Measurements from ENCODE around the gene SYNE1. TPM values are rescaled to one million over a fixed set of nuclear protein-coding genes. Genes with fewer than 3 reads are reported as not detected.

The SYNE1 gene
- polyA plus RNA-seq, 1 donor from 2014 or later, result 38.5 TPM

DNA sequence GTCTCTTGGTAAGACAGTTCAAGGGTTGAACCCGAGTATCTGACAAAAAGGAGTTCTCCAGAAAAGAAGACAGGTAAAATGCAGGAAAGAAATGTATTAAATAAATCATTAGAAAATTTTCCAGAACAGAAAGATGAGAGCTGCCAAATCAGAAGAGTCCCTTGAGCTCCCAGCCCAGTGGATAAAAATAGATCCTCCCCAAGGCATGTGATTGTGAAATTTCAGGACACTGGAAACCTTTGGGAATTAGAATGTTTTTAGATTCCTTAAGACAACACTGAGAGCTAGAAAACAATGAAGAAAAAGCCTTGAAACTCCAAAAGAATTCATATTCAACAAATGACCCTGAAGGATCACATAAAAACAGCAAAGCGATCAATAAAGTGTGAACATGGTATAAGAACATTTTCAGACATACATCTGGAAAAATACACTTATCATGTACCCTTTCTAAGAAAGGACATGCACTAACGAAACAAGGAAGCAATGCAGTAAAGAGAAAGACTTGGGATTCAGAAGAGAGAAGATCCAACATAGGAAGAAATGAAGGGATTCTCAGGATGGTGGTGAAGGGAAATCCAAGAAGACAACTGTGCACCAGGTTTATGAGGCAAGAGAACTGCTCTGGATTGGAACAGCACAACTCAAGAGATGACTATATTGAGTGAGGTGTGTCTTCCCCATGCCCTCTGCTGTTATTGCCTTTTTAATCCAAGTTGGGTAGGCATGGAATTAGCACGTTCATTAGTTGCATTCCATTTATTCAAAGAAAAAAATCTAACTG is 390.4 kb downstream of the SYNE1 start:
- Histone ChIP-seq H3K36me3 (ENCODE audit: insufficient read depth, low read length) (peaks cover 17% of the 10 kb centered on the region), H3K9me2 (ENCODE audit: insufficient read depth, low read length) (no peaks in the 10 kb centered on the region), H3K27me3 (ENCODE audit: insufficient read depth, low read depth, low read length) (no peaks in the 10 kb centered on the region), H2AFZ (ENCODE audit: low read depth, low read length) (no peak overlapping the region), H3K9me3 (ENCODE audit: low read length) (no peaks in the 10 kb centered on the region), H3F3A (ENCODE audit: insufficient read depth, low read length, poor library complexity, severe bottlenecking) (no peaks in the 10 kb centered on the region), H3K9ac (ENCODE audit: low read length) (no peak overlapping the region), H3K79me2 (replicated peaks; ENCODE audit: insufficient read depth, low read length) (no peaks in the 10 kb centered on the region), H3K4me3 (ENCODE audit: low read length) (no peak overlapping the region), H3K27ac (ENCODE audit: low read length) (no peak overlapping the region), H3K4me2 (ENCODE audit: low read length) (no peak overlapping the region), H4K20me1 (ENCODE audit: insufficient read depth) (no peaks in the 10 kb centered on the region)
- TF ChIP-seq SMC3 (conservative IDR thresholded peaks at IDR 0.05; ENCODE audit: poor library complexity), result no peak
- no peak for TF ChIP-seq EP300 (conservative IDR thresholded peaks at IDR 0.05; ENCODE audit: poor library complexity, severe bottlenecking)

DNA sequence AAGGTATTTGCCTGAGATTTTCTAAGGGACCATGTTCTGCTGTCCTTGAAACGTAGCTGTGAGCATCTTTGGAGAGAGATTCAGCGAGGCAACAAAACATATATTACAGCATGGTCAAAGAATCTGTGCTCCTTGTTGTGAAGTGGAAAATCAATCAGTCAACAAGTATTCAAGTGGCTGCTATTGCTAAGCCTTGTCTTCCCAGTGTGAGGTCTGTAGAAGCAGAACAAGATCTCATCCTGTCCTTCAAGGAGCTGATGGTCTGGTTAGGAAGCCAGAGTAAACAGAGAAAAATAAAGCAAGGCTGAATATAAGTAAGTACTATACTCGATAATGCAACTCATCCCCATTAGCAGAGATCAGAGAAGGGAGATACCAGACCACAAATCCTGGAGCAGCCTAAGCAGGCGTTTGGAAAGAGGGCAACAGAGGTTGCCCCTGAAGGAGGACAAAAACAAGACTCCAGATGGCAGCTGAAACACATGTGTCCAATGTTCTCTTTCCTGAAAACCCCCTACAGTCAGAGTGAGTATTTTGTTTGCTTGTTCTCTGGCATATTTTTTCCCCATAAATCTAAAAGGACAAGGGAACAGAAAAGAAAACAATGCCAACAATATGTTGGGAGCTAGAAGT is 392.0 kb downstream of the SYNE1 start:
- no peaks in the 10 kb centered on the region for H3K9me3 ChIP-seq (ENCODE audit: low read length)
- H3K9me2 ChIP-seq (ENCODE audit: insufficient read depth, low read length), result no peaks in the 10 kb centered on the region
- peaks cover 26% of the 10 kb centered on the region for H3K36me3 ChIP-seq (ENCODE audit: insufficient read depth, low read length)
- H3F3A ChIP-seq (ENCODE audit: insufficient read depth, low read length, poor library complexity, severe bottlenecking), result no peaks in the 10 kb centered on the region
- H3K4me3 ChIP-seq (ENCODE audit: low read length), result no peak overlapping the region
- H3K27ac ChIP-seq (ENCODE audit: low read length), result no peak overlapping the region
- no peaks in the 10 kb centered on the region for H3K27me3 ChIP-seq (ENCODE audit: insufficient read depth, low read depth, low read length)
- H2AFZ ChIP-seq (ENCODE audit: low read depth, low read length), result no peak overlapping the region
- no peaks in the 10 kb centered on the region for H4K20me1 ChIP-seq (ENCODE audit: insufficient read depth)
- H3K79me2 ChIP-seq (replicated peaks; ENCODE audit: insufficient read depth, low read length), result no peaks in the 10 kb centered on the region
- no peak for TF ChIP-seq EZH2 (IDR thresholded peaks at IDR 0.05; ENCODE audit: borderline replicate concordance, insufficient read depth, low read length, poor library complexity, severe bottlenecking)
- TF ChIP-seq POLR2AphosphoS5 (IDR thresholded peaks at IDR 0.05), result no peak
- TF ChIP-seq RAD21 (conservative IDR thresholded peaks at IDR 0.05), result no peak
- no peak for TF ChIP-seq MXI1 (conservative IDR thresholded peaks at IDR 0.05; ENCODE audit: poor library complexity, severe bottlenecking)
- TF ChIP-seq, protein P1, sequence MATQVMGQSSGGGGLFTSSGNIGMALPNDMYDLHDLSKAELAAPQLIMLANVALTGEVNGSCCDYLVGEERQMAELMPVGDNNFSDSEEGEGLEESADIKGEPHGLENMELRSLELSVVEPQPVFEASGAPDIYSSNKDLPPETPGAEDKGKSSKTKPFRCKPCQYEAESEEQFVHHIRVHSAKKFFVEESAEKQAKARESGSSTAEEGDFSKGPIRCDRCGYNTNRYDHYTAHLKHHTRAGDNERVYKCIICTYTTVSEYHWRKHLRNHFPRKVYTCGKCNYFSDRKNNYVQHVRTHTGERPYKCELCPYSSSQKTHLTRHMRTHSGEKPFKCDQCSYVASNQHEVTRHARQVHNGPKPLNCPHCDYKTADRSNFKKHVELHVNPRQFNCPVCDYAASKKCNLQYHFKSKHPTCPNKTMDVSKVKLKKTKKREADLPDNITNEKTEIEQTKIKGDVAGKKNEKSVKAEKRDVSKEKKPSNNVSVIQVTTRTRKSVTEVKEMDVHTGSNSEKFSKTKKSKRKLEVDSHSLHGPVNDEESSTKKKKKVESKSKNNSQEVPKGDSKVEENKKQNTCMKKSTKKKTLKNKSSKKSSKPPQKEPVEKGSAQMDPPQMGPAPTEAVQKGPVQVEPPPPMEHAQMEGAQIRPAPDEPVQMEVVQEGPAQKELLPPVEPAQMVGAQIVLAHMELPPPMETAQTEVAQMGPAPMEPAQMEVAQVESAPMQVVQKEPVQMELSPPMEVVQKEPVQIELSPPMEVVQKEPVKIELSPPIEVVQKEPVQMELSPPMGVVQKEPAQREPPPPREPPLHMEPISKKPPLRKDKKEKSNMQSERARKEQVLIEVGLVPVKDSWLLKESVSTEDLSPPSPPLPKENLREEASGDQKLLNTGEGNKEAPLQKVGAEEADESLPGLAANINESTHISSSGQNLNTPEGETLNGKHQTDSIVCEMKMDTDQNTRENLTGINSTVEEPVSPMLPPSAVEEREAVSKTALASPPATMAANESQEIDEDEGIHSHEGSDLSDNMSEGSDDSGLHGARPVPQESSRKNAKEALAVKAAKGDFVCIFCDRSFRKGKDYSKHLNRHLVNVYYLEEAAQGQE (IDR thresholded peaks at IDR 0.05; ENCODE audit: borderline replicate concordance), result no peak
- TF ChIP-seq, protein P2, sequence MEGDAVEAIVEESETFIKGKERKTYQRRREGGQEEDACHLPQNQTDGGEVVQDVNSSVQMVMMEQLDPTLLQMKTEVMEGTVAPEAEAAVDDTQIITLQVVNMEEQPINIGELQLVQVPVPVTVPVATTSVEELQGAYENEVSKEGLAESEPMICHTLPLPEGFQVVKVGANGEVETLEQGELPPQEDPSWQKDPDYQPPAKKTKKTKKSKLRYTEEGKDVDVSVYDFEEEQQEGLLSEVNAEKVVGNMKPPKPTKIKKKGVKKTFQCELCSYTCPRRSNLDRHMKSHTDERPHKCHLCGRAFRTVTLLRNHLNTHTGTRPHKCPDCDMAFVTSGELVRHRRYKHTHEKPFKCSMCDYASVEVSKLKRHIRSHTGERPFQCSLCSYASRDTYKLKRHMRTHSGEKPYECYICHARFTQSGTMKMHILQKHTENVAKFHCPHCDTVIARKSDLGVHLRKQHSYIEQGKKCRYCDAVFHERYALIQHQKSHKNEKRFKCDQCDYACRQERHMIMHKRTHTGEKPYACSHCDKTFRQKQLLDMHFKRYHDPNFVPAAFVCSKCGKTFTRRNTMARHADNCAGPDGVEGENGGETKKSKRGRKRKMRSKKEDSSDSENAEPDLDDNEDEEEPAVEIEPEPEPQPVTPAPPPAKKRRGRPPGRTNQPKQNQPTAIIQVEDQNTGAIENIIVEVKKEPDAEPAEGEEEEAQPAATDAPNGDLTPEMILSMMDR (IDR thresholded peaks at IDR 0.05; ENCODE audit: poor library complexity, severe bottlenecking), result no peak
- no peak for TF ChIP-seq SMC3 (conservative IDR thresholded peaks at IDR 0.05; ENCODE audit: poor library complexity)
- TF ChIP-seq TAF1 (IDR thresholded peaks at IDR 0.05; ENCODE audit: low read depth), result no peak
- TF ChIP-seq EP300 (conservative IDR thresholded peaks at IDR 0.05; ENCODE audit: poor library complexity, severe bottlenecking), result no peak
- H3K9ac ChIP-seq (ENCODE audit: low read length), result no peak overlapping the region
- H3K4me2 ChIP-seq (ENCODE audit: low read length), result no peak overlapping the region
